ENCODE results near the gene IQCF2. TPM values are rescaled to one million over a fixed set of nuclear protein-coding genes. Genes with fewer than 3 reads are reported as not detected.
A peak's percentile ranks its signal among the peaks of the same experiment; 100 is the strongest.
"Not testable (repeated sequence)": the region's sequence is repeated elsewhere in the genome, so short reads cannot be mapped to it uniquely, and the experiment has no call there.

The IQCF2 gene
- total RNA-seq, 4 donors from 2014 or later = not detected

GRCh38 chr3:51830345-51830744 is 31.1 kb upstream of the IQCF2 start:
- Histone ChIP-seq H3K4me3 (no peak overlapping the region), H3K4me1 (no peaks in the 10 kb centered on the region), H3K27ac (replicated peaks in 1 of 4) (no peak overlapping the region), H3K27me3 (no peaks in the 10 kb centered on the region), H3K36me3 (no peaks in the 10 kb centered on the region), H3K9me3 (peaks cover 0 to 34% (median 11%) of the 10 kb centered on the region in 4 donors)
- DNase-seq (ENCODE audit: extremely low spot score) = peak; percentile 29
- 89% methylated on average over 13 of the region's 13 CpGs for WGBS
- TF ChIP-seq EP300 (IDR thresholded peaks at IDR 0.05) = no peak
- TF ChIP-seq CTCF (IDR thresholded peaks at IDR 0.05) = no peak
- no peak for TF ChIP-seq POLR2A (IDR thresholded peaks at IDR 0.05; ENCODE audit: low read depth)
- no peak for TF ChIP-seq POLR2AphosphoS5 (IDR thresholded peaks at IDR 0.05)
- intact Hi-C loops (cut with DNase I) = no loop called here

DNA sequence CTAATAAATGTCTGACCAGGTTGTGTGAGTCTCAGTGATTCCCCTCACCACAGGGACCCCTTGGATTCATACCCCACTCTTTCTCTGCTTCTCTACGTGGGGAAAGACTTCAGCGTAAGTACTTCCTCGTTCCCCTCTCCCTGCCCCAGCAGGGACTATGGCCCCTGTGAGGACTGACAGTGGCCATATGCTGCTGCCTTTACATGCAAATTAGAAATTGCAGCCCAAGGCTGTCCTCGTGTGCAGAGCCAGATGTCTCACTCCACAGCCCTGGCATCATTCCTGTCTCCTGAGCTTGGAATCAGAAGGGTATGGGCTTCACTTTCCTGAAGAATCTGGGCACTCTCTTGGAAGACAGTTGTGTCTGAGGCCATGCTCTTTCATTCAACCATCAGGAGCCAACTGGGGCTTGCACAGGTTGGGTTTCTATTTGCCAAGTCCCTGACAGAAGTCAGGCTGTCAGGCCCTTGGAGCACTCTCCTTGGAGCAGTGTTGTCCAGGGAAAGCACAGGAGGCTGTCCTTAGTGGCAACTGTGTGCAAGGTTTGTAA is 30.5 kb upstream of the IQCF2 start:
- H3K27me3 ChIP-seq = no peaks in the 10 kb centered on the region
- intact Hi-C loops (cut with DNase I) = no loop called here
- H3K9me3 ChIP-seq = peaks cover 0 to 34% (median 11%) of the 10 kb centered on the region in 4 donors
- H3K4me1 ChIP-seq = no peaks in the 10 kb centered on the region
- H3K4me3 ChIP-seq = no peak overlapping the region
- WGBS = 45% methylated on average over 4 of the region's 4 CpGs
- no peaks in the 10 kb centered on the region for H3K36me3 ChIP-seq
- TF ChIP-seq EP300 (IDR thresholded peaks at IDR 0.05) = no peak
- no peak for TF ChIP-seq CTCF (IDR thresholded peaks at IDR 0.05)
- TF ChIP-seq POLR2AphosphoS5 (IDR thresholded peaks at IDR 0.05) = no peak
- no peak for TF ChIP-seq POLR2A (IDR thresholded peaks at IDR 0.05; ENCODE audit: low read depth)
- H3K27ac ChIP-seq (replicated peaks in 1 of 4) = no peak overlapping the region
- DNase-seq (ENCODE audit: extremely low spot score) = no peak

- Histone ChIP-seq H3K27me3 (peaks cover 0 to 9% (median 0%) of the 10 kb centered on the region in 4 donors), H3K36me3 (no peaks in the 10 kb centered on the region), H3K4me3 (no peak overlapping the region), H3K27ac (replicated peaks in 1 of 4) (no peak overlapping the region), H3K4me1 (no peaks in the 10 kb centered on the region), H3K9me3 (peaks cover 0 to 4% (median 0%) of the 10 kb centered on the region in 4 donors)
- no peak for TF ChIP-seq POLR2AphosphoS5 (IDR thresholded peaks at IDR 0.05)
- no peak for TF ChIP-seq EP300 (IDR thresholded peaks at IDR 0.05)
- TF ChIP-seq CTCF (IDR thresholded peaks at IDR 0.05) = no peak
- TF ChIP-seq POLR2A (IDR thresholded peaks at IDR 0.05; ENCODE audit: low read depth) = no peak
- DNase-seq (ENCODE audit: extremely low spot score) = no peak
- intact Hi-C loops (cut with DNase I) = no loop called here
- 70% methylated on average over 5 of the region's 5 CpGs for WGBS
Measured at GRCh38 chr3:51836606-51837005, 24.8 kb upstream of the IQCF2 start.

GRCh38 chr3:51845129-51845528 is 16.3 kb upstream of the IQCF2 start:
- H3K27me3 ChIP-seq = peaks cover 0 to 14% (median 0%) of the 10 kb centered on the region in 4 donors
- H3K36me3 ChIP-seq = no peaks in the 10 kb centered on the region
- H3K4me1 ChIP-seq = no peaks in the 10 kb centered on the region
- no peak overlapping the region for H3K27ac ChIP-seq (replicated peaks in 1 of 4)
- 65% methylated on average over 7 of the region's 7 CpGs for WGBS
- H3K9me3 ChIP-seq = peaks cover 0 to 13% (median 0%) of the 10 kb centered on the region in 4 donors
- intact Hi-C loops (cut with DNase I) = no loop called here
- DNase-seq (ENCODE audit: extremely low spot score) = no peak
- TF ChIP-seq POLR2AphosphoS5 (IDR thresholded peaks at IDR 0.05) (no peak), EP300 (IDR thresholded peaks at IDR 0.05) (no peak), POLR2A (IDR thresholded peaks at IDR 0.05; ENCODE audit: low read depth) (no peak)
- no peak overlapping the region for H3K4me3 ChIP-seq

- DNase-seq (ENCODE audit: extremely low spot score); H3K4me3 ChIP-seq: not testable (repeated sequence)
Measured at GRCh38 chr3:51855411-51855810, 6.0 kb upstream of the IQCF2 start.

GRCh38 chr3:51862886-51863285 is 1.5 kb downstream of the IQCF2 start:
- Histone ChIP-seq H3K27ac (replicated peaks in 1 of 4) (no peak overlapping the region), H3K27me3 (peaks cover 0 to 3% (median 0%) of the 10 kb centered on the region in 4 donors), H3K36me3 (no peaks in the 10 kb centered on the region), H3K4me3 (no peak overlapping the region), H3K4me1 (no peaks in the 10 kb centered on the region), H3K9me3 (no peaks in the 10 kb centered on the region)
- WGBS = 79% methylated on average over 12 of the region's 13 CpGs
- DNase-seq (ENCODE audit: extremely low spot score) = peak; percentile 66
- no peak for TF ChIP-seq POLR2A (IDR thresholded peaks at IDR 0.05; ENCODE audit: low read depth)
- TF ChIP-seq POLR2AphosphoS5 (IDR thresholded peaks at IDR 0.05) = no peak
- TF ChIP-seq CTCF (IDR thresholded peaks at IDR 0.05) = no peak
- no peak for TF ChIP-seq EP300 (IDR thresholded peaks at IDR 0.05)
- intact Hi-C loops (cut with DNase I) = no loop called here

More at GRCh38 chr3:51855411-51855810, 6.0 kb upstream of the IQCF2 start:
- H3K36me3 ChIP-seq; intact Hi-C loops (cut with DNase I); H3K27ac ChIP-seq (replicated peaks in 1 of 4); H3K4me1 ChIP-seq; H3K27me3 ChIP-seq; H3K9me3 ChIP-seq: not testable (repeated sequence)
- WGBS = 94% methylated on average over 1 of the region's 1 CpG

DNA sequence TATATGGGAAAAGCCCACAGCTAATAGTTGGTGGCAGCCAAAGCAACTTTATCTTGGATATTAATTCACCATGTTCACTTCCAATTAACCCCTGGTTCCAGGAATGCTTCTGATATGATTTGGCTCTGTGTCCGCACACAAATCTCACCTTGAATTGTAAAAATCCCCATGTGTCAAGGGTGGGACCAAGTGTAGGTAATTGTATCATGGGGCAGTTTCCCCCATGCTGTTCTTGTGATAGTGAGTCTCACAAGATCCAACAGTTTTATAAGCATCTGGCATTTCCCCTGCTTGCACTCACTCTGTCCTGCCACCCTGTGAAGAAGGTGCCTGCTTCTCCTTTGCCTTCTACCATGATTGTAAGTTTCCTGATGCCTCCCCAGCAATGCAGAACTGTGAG is 7.5 kb downstream of the IQCF2 start:
- H3K4me1 ChIP-seq; H3K27me3 ChIP-seq; H3K36me3 ChIP-seq; DNase-seq (ENCODE audit: extremely low spot score); H3K4me3 ChIP-seq; H3K27ac ChIP-seq (replicated peaks in 1 of 4); H3K9me3 ChIP-seq; intact Hi-C loops (cut with DNase I): not testable (repeated sequence)
- 100% methylated on average over 1 of the region's 1 CpG for WGBS

Measured in esophagus muscularis mucosa (tissue), 4 donors.